Measurements from ENCODE around the gene KCTD17.

- TF ChIP-seq CTCF (IDR thresholded peaks at IDR 0.05) (no peak), POLR2A (IDR thresholded peaks at IDR 0.05) (no peak)
Observed at GRCh38 chr22:37016134-37016910, 35.2 kb upstream of the KCTD17 start.

Measured in lower leg skin (tissue), 3 donors.